ENCODE results near the gene SLC25A33. TPM values are rescaled to one million over a fixed set of nuclear protein-coding genes. Genes with fewer than 3 reads are reported as not detected.

SLC25A33 gene
- polyA plus RNA-seq, 2 of the 4 experiments (the other 2 are of a cell fraction): 3.1 to 4.9 TPM

- CTCF ChIA-PET: interaction anchor here (0.7 to 0.9 kb wide), 2 partner anchors 42 to 268 kb away, joined by 3 to 4 read pairs; no protein-coding TSS in a partner anchor
These were observed 18.4 kb downstream of the SLC25A33 start for GRCh38 chr1:9557624-9558023.

GRCh38 chr1:9558271-9558945 lies 19.1 kb downstream of the SLC25A33 start:
- ChIA-PET POLR2A (interaction anchor here (1.6 kb wide), 1 partner anchor 19 kb away, joined by 4 read pairs; the partner anchor contains the start of gene SLC25A33), CTCF (interaction anchor here (0.9 kb wide), 1 partner anchor 269 kb away, joined by 4 read pairs; no protein-coding TSS in a partner anchor)
- peaks cover 20% of the 10 kb centered on the region for H3K4me1 ChIP-seq
- 92% methylated on average over 6 of the region's 6 CpGs for WGBS (ENCODE audit: missing lambda C conversion rate)
- ATAC-seq (no peak; a peak in 1 of 6 replicates), DNase-seq (ENCODE audit: low read depth in 1 of 2, low spot score in 1 of 2) (no peak), FAIRE-seq (no peak)
- no peak overlapping the region for H3K4me2 ChIP-seq
- TF ChIP-seq NFE2L2 (conservative IDR thresholded peaks at IDR 0.05; ENCODE audit: low read length): no peak
- TF ChIP-seq CBX2 (IDR thresholded peaks at IDR 0.05; ENCODE audit: borderline replicate concordance, low read depth): no peak
- TF ChIP-seq SMC3 (IDR thresholded peaks at IDR 0.05): no peak
- TF ChIP-seq REST (IDR thresholded peaks at IDR 0.05): no peak
- no peak for TF ChIP-seq FOSL2 (IDR thresholded peaks at IDR 0.05)
- no peak for TF ChIP-seq FOSL2 (CRISPR knock-in tag; IDR thresholded peaks at IDR 0.05)
- no peak for TF ChIP-seq ZNF302 (CRISPR knock-in tag; IDR thresholded peaks at IDR 0.05)
- TF ChIP-seq RARB (CRISPR knock-in tag; IDR thresholded peaks at IDR 0.05): no peak
- no peak overlapping the region for H3K4me3 ChIP-seq
- H3K9me3 ChIP-seq: no peaks in the 10 kb centered on the region
- no peak overlapping the region for H3K27ac ChIP-seq

More at GRCh38 chr1:9557624-9558023, 18.4 kb downstream of the SLC25A33 start:
- no peak for FAIRE-seq
- H3K9me3 ChIP-seq: no peaks in the 10 kb centered on the region
- H3K4me3 ChIP-seq: no peak overlapping the region
- ATAC-seq: no peak
- POLR2A ChIA-PET: interaction anchor here (1.6 kb wide), 1 partner anchor 18 kb away, joined by 4 read pairs; the partner anchor contains the start of gene SLC25A33
- no peak overlapping the region for H3K4me2 ChIP-seq
- 91% methylated on average over 5 of the region's 5 CpGs for WGBS (ENCODE audit: missing lambda C conversion rate)
- H3K4me1 ChIP-seq: peaks cover 20% of the 10 kb centered on the region
- H3K27ac ChIP-seq: no peak overlapping the region
- DNase-seq (ENCODE audit: low read depth in 1 of 2, low spot score in 1 of 2): no peak
- TF ChIP-seq FOSL2 (IDR thresholded peaks at IDR 0.05) (no peak), FOSL2 (CRISPR knock-in tag; IDR thresholded peaks at IDR 0.05) (no peak), TFCP2L1 (CRISPR knock-in tag; IDR thresholded peaks at IDR 0.05) (no peak), BHLHE40 (IDR thresholded peaks at IDR 0.05; ENCODE audit: low read depth, low read length) (no peak), RCOR1 (IDR thresholded peaks at IDR 0.05; ENCODE audit: low read depth, low read length) (no peak), HOXB5 (CRISPR knock-in tag; IDR thresholded peaks at IDR 0.05) (no peak), PBX3 (IDR thresholded peaks at IDR 0.05) (no peak)

- CTCF ChIA-PET: interaction anchor here (0.6 kb wide), 1 partner anchor 25 kb away, joined by 4 read pairs; no protein-coding TSS in a partner anchor
- Histone ChIP-seq H3K4me1 (peaks cover 20% of the 10 kb centered on the region), H3K4me2 (no peak overlapping the region), H3K27ac (no peak overlapping the region), H3K9me3 (no peaks in the 10 kb centered on the region), H3K4me3 (no peak overlapping the region)
- no peak for DNase-seq (ENCODE audit: low read depth in 1 of 2, low spot score in 1 of 2)
- no peak for FAIRE-seq
- no peak for ATAC-seq
- 86% methylated on average over 11 of the region's 11 CpGs for WGBS (ENCODE audit: missing lambda C conversion rate)
- POLR2A ChIA-PET: interaction anchor here (1.6 kb wide), 1 partner anchor 20 kb away, joined by 4 read pairs; the partner anchor contains the start of gene SLC25A33
- TF ChIP-seq CHD4 (IDR thresholded peaks at IDR 0.05; ENCODE audit: borderline replicate concordance) (no peak), FOSB (CRISPR knock-in tag; IDR thresholded peaks at IDR 0.05) (no peak), MAX (IDR thresholded peaks at IDR 0.05) (no peak), NFE2L2 (conservative IDR thresholded peaks at IDR 0.05; ENCODE audit: low read length) (no peak), RAD21 (conservative IDR thresholded peaks at IDR 0.05 in 1 of 2, IDR thresholded peaks at IDR 0.05 in 1 of 2) (no peak), ZSCAN20 (CRISPR knock-in tag; IDR thresholded peaks at IDR 0.05) (no peak), BHLHE40 (IDR thresholded peaks at IDR 0.05; ENCODE audit: low read depth, low read length) (no peak), ATOH8 (CRISPR knock-in tag; IDR thresholded peaks at IDR 0.05; ENCODE audit: low read depth) (no peak), FOXS1 (CRISPR knock-in tag; IDR thresholded peaks at IDR 0.05) (no peak), FOSL2 (IDR thresholded peaks at IDR 0.05) (no peak), FOSL2 (CRISPR knock-in tag; IDR thresholded peaks at IDR 0.05) (no peak), CBX2 (IDR thresholded peaks at IDR 0.05; ENCODE audit: borderline replicate concordance, low read depth) (no peak), MAZ (IDR thresholded peaks at IDR 0.05; ENCODE audit: borderline replicate concordance, low read depth, low read length) (no peak), REST (IDR thresholded peaks at IDR 0.05) (no peak)
These were observed 19.8 kb downstream of the SLC25A33 start for GRCh38 chr1:9558946-9559545.

All from A549 (cell line).